GM21619 (cell line): Measurements from ENCODE around the gene CDC20B.
"Not testable (repeated sequence)": the region's sequence is repeated elsewhere in the genome, so short reads cannot be mapped to it uniquely, and the experiment has no call there.

Experiments
- ATAC-seq: cut with Tn5 transposase; IDR thresholded peaks from one replicate; pipeline ENCODE4 v1.9.1; 2021; ENCODE audit not compliant: unreplicated experiment

Gene CDC20B

GRCh38 chr5:55162666-55163065 lies 10.3 kb downstream of the CDC20B start:
- ATAC-seq = no peak

- no peak for ATAC-seq
Observed at GRCh38 chr5:55160493-55161209, 12.3 kb downstream of the CDC20B start.

- no peak for ATAC-seq
Observed at GRCh38 chr5:55159763-55160492, 13.0 kb downstream of the CDC20B start, which contains the start of gene GPX8. TSS of gene GPX8 (plus strand) at chr5:55160171. CDS start at chr5:55160193, 22 bp downstream.

DNA sequence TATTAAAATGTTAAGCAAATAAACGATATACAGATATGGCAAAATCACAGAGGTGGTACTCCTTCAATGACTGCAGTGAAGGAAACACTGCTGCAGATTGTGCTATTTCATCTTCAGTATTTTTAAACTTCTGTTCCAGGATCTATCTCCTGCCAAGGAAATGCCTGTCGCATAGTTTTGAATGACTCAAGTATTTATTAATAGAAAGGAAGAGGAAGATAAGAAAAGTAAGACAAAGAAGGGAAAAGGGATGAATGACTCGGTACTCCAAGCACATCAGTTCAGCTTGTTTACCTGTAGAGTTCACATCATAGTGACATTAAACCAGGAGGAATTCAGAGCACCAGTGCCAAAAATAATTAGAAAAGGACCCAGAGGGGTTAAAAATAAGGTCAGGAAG lies 18.1 kb downstream of the CDC20B start:
- no peak for ATAC-seq

- no peak for ATAC-seq
Observed at GRCh38 chr5:55151923-55152842, 20.8 kb downstream of the CDC20B start.

DNA sequence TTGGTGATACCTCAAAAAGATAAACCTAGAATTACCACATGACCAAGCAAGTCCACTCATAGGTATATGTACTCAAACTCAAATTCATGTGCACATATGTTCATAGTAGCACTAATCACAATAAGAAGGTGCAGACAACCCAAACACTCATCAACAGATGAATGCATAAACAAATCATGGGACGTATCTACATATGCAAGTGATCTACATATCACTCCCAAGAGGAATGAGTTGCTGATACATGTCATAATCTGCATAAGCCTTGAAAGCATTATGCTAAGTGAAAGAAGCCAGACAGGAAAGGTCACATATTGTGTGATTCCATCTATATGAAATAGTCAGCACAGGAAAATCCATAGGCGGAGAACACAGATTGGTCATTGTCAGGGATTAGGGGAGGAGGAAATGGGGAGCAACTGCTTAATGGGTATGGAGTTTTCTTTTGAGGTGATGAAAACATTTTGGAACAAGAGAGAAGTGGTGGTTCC lies 23.6 kb downstream of the CDC20B start:
- ATAC-seq = no peak

- peak; percentile 88 for ATAC-seq
Observed at GRCh38 chr5:55146543-55147151, 26.3 kb downstream of the CDC20B start.

- no peak for ATAC-seq
Observed at GRCh38 chr5:55146080-55146479, 26.9 kb downstream of the CDC20B start.

GRCh38 chr5:55143624-55144023 lies 29.4 kb downstream of the CDC20B start:
- ATAC-seq = no peak

- ATAC-seq = no peak
Observed at GRCh38 chr5:55141945-55142690, 30.9 kb downstream of the CDC20B start.

DNA sequence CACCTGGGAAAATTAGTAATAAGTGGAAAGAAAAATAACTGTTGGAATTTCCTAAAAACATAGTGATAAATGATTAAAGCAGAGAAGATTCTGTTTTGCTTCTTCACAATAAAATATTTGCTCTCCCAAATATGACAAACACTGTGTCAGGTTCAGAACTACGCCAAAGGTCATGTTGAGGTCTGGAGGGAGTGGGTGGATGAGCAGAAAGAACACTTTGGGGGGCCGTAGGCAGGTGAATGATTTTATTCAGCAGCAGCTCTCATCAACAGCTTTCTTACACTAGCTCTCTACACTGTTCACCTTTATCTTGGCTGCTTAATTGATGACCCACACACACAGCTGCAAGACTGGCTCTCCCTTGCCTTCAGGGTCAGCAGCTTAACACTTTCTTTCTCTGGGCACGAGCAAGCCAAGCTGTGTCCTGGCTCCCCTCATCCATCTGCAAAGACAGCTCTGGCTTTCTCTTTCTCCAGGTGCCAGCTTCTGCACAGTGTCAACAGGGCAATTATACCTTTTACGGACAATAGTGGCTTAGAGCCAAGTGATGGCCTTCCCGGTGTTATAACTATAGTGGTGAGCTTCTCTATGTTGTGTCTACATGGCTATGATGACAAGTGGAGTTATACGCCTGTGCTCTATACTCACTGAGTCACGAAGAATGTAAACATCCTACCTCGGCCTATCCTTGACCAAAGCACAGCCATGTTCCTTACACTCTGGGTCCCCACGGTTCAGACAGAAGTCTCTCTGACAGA lies 31.9 kb downstream of the CDC20B start:
- ATAC-seq = no peak

DNA sequence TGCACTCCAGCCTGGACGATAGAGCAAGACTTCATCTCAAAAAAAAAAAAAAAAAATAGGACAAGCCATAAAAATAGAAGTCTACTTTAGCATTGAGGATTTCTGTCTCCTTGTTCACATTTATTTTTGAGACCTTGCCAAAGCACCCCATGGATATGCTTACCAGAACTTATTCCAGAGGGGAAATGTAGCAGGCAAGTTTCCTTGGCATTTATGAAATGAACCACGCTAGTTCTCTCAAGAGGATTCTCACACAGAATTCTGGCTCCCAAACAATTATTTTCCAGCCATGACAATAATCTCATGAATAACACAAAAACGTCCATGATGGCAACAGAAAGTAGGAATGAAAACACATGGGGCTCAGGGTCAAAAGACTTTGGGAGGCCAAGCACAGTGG lies 36.5 kb downstream of the CDC20B start:
- ATAC-seq = no peak

GRCh38 chr5:55134053-55134722 lies 38.8 kb downstream of the CDC20B start:
- ATAC-seq = no peak

DNA sequence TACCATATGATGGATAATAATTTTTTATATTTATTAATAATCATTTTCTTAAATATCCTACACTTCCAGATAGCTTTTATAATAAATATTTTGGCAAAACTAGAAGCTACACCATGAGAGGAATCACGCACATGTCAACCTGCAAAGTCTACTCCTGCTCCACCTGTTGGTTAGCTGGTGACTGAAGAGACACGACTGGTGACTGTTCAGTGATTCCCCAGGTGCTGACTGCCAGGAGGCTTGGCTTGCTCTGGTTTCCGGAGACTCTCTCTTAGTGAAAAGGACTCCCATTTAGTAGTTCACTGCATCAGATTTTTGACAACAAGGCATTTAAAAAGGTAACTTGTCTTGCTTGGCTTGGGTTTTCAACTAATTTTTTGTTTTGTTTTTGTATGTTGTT lies 49.6 kb downstream of the CDC20B start:
- ATAC-seq = no peak

DNA sequence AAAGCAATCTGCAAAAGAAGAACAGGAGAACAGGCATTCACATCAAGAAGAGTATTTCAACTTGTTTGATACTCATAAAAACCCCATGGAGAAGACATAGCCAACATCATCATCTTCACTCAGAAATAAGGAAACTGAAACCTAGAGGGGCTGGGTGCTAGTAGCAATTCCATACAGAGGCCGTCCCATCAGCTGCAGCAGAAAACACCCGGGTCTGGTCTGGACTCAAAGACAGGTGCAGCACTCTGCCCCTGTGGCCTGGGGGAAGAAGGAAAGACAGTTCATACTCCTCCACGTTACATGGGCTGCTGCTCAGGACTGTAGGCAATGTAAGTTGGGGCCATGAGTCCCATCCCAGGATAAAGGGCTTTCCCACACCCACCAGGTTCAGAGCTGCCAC lies 58.9 kb downstream of the CDC20B start:
- ATAC-seq = no peak

DNA sequence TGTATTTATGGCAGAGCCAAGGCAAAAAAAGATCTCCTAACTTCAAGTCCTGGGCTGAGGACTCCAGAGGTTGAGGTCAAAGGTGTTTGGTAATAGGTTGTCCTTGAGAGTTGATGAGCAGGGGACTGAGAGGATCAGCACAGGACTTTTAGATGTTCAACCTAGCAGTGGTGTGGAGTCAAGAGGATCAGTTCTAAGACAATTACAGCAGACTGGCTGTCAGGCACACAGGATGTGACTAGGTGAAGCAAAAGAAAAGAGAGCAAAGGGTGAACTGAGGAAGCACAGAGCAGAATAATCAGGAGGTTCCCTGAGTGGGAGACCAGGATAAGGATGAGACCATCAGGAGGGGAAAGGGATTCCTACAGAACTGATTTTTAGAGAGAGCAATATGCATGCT lies 59.6 kb downstream of the CDC20B start:
- no peak for ATAC-seq

- no peak for ATAC-seq
Observed at GRCh38 chr5:55110217-55110616, 62.8 kb downstream of the CDC20B start.

DNA sequence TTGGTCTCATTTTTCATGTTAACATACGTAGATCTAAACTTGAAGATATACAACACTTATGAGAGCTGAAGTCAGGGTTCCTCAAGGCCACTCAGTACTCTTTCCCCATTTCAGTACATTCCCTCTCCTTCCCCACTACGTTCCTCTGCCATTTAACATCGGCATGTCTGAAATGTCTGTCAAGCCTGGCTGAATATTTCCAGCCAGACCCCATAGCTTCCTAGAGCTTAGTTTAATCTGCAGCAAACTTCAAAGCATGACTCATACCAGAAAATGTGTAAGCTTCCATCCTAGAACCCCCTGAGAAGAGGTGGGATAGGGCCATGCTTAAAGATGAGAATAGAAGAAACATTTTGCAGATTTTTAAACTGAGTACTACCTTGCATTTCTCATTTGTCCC lies 64.3 kb downstream of the CDC20B start:
- ATAC-seq = no peak

DNA sequence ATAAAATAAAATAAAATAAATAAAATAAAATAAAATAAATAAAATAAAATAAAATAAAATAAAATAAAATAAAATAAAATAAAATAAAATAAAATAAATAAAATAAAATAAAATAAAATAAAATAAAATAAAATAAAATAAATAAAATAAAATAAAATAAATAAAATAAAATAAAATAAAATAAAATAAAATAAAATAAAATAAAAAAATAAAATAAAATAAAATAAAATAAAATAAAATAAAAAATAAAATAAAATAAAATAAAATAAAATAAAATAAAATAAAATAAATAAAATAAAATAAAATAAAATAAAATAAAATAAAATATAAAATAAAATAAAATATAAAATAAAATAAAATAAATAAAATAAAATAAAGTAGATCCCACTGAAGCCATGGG lies 67.0 kb downstream of the CDC20B start:
- ATAC-seq = not testable (repeated sequence)
